Measurements from ENCODE around the gene MED9. TPM values are rescaled to one million over a fixed set of nuclear protein-coding genes. Genes with fewer than 3 reads are reported as not detected.
"Not testable (repeated sequence)": the region's sequence is repeated elsewhere in the genome, so short reads cannot be mapped to it uniquely, and the experiment has no call there.

MED9 gene
- total RNA-seq (1 to 10 TPM; 4.6 to 8.4 (median 6.3) TPM), polyA plus RNA-seq (10 to 100 TPM in 1 of 2 donors, 1 to 10 TPM in 1; 7.8 to 12.2 TPM)

GRCh38 chr17:17476865-17477467 lies at the start of gene MED9:
Gene MED9, plus strand, starts transcription at chr17:17477000. Its CDS starts 42 bp downstream, at chr17:17477042.
- H3K36me3 ChIP-seq: no peaks in the 10 kb centered on the region
- no peak for TF ChIP-seq CTCF (IDR thresholded peaks at IDR 0.05)
- H3K4me1 ChIP-seq: peaks cover 6 to 19% (median 12%) of the 10 kb centered on the region in 3 donors
- DNase-seq (peak; percentile 90 to 99 (median 94)), ATAC-seq (peak; percentile 99 to 100 (median 100)), FAIRE-seq (no peak)
- intact Hi-C loops (cut with DNase I): no loop called here
- H3K9me3 ChIP-seq: no peaks in the 10 kb centered on the region
- peak within 1 kb of the TSS; percentile 71 to 83 (median 78) for H3K27ac ChIP-seq
- H3K27me3 ChIP-seq: no peaks in the 10 kb centered on the region
- peak within 1 kb of the TSS; percentile 67 to 99 (median 84) for H3K4me3 ChIP-seq
- WGBS, 2 donors: 0% methylated on average over 40 to 47 of the region's 47 CpGs

GRCh38 chr17:17429222-17429621 lies 47.6 kb upstream of the MED9 start:
- Histone ChIP-seq H3K27me3 (no peaks in the 10 kb centered on the region), H3K36me3 (no peaks in the 10 kb centered on the region), H3K9me3 (no peaks in the 10 kb centered on the region), H3K27ac (no peak overlapping the region), H3K4me1 (peaks cover 0 to 12% (median 11%) of the 10 kb centered on the region in 3 donors), H3K4me3 (no peak overlapping the region)
- no peak for TF ChIP-seq CTCF (IDR thresholded peaks at IDR 0.05)
- intact Hi-C loops (cut with DNase I): no loop called here
- no peak for FAIRE-seq
- 18 to 19% methylated on average over 2 of the region's 2 CpGs for WGBS, 2 donors
- no peak for ATAC-seq
- DNase-seq: no peak

- ATAC-seq; FAIRE-seq; DNase-seq; intact Hi-C loops (cut with DNase I); H3K9me3 ChIP-seq; H3K27me3 ChIP-seq; H3K4me3 ChIP-seq; H3K36me3 ChIP-seq; H3K27ac ChIP-seq: not testable (repeated sequence)
- WGBS, 2 donors: 92 to 95% methylated on average over 3 to 4 of the region's 4 CpGs
- H3K4me1 ChIP-seq: peaks cover 0 to 12% (median 11%) of the 10 kb centered on the region in 3 donors
Measured at GRCh38 chr17:17430924-17431323, 45.9 kb upstream of the MED9 start.

GRCh38 chr17:17431605-17432004 lies 45.2 kb upstream of the MED9 start:
- Histone ChIP-seq H3K36me3 (no peaks in the 10 kb centered on the region), H3K27me3 (no peaks in the 10 kb centered on the region), H3K9me3 (no peaks in the 10 kb centered on the region), H3K4me3 (no peak overlapping the region), H3K27ac (no peak overlapping the region), H3K4me1 (peaks cover 0 to 12% (median 11%) of the 10 kb centered on the region in 3 donors)
- 75 to 76% methylated on average over 6 of the region's 6 CpGs for WGBS, 2 donors
- intact Hi-C loops (cut with DNase I): no loop called here
- TF ChIP-seq CTCF (IDR thresholded peaks at IDR 0.05): no peak
- ATAC-seq (no peak), FAIRE-seq (no peak), DNase-seq (no peak)

GRCh38 chr17:17433000-17433703 lies 43.6 kb upstream of the MED9 start:
- no peaks in the 10 kb centered on the region for H3K27me3 ChIP-seq
- intact Hi-C loops (cut with DNase I): no loop called here
- DNase-seq (no peak), FAIRE-seq (no peak), ATAC-seq (peak in 1 of 4 donors; percentile 63)
- WGBS, 2 donors: 65 to 72% methylated on average over 6 of the region's 6 CpGs
- no peak for TF ChIP-seq CTCF (IDR thresholded peaks at IDR 0.05)
- no peaks in the 10 kb centered on the region for H3K9me3 ChIP-seq
- peaks cover 0 to 12% (median 11%) of the 10 kb centered on the region in 3 donors for H3K4me1 ChIP-seq
- H3K4me3 ChIP-seq: no peak overlapping the region
- H3K27ac ChIP-seq: no peak overlapping the region
- no peaks in the 10 kb centered on the region for H3K36me3 ChIP-seq
